Stimulated activated CD4-positive, alpha-beta T cell treated with anti-CD3 and anti-CD28 coated beads, Interleukin-4, amount 100 ng/mL, for 24 hours (primary cell): ENCODE measurements around the gene KCNE5.
"Not testable (repeated sequence)": the region's sequence is repeated elsewhere in the genome, so short reads cannot be mapped to it uniquely, and the experiment has no call there.

Experiments
- DNase-seq: peaks from one replicate; pipeline ENCODE4 v3.0.0-alpha.2; 2020

KCNE5 gene

GRCh38 chrX:109600237-109600651 is 24.7 kb downstream of the KCNE5 start:
- no peak for DNase-seq

- no peak for DNase-seq
Measured at GRCh38 chrX:109596015-109596414, 29.0 kb downstream of the KCNE5 start.

- DNase-seq = no peak
Measured at GRCh38 chrX:109590176-109590575, 34.8 kb downstream of the KCNE5 start.

- no peak for DNase-seq
Measured at GRCh38 chrX:109585488-109585887, 39.5 kb downstream of the KCNE5 start.

- no peak for DNase-seq
Measured at GRCh38 chrX:109578916-109579315, 46.1 kb downstream of the KCNE5 start.

GRCh38 chrX:109577055-109577454 is 47.9 kb downstream of the KCNE5 start:
- no peak for DNase-seq

GRCh38 chrX:109576083-109576482 is 48.9 kb downstream of the KCNE5 start:
- DNase-seq = not testable (repeated sequence)
